ENCODE data around the gene LDB3.

DNA sequence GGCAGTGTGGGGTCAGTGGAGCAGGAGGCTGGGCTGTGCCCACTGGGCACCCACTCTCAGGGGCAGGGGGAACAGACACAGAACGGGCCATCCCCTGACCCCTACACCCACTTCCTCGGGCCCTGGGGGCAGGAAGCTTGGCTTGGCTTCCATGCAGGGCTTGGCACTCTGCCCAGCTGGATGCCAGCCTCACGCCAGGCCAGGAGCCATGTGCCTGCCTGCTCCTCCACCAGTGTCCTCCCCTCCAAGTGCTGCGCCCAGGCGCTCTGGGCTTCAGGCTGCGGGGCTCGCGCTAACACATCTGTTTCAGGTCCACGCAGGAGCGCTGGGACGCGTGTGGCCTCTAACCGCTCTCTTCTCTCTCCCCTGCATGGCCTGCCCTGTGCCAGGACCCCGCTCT lies 12.7 kb downstream of the LDB3 start:
- TF ChIP-seq, protein P1, sequence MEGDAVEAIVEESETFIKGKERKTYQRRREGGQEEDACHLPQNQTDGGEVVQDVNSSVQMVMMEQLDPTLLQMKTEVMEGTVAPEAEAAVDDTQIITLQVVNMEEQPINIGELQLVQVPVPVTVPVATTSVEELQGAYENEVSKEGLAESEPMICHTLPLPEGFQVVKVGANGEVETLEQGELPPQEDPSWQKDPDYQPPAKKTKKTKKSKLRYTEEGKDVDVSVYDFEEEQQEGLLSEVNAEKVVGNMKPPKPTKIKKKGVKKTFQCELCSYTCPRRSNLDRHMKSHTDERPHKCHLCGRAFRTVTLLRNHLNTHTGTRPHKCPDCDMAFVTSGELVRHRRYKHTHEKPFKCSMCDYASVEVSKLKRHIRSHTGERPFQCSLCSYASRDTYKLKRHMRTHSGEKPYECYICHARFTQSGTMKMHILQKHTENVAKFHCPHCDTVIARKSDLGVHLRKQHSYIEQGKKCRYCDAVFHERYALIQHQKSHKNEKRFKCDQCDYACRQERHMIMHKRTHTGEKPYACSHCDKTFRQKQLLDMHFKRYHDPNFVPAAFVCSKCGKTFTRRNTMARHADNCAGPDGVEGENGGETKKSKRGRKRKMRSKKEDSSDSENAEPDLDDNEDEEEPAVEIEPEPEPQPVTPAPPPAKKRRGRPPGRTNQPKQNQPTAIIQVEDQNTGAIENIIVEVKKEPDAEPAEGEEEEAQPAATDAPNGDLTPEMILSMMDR (IDR thresholded peaks at IDR 0.05): no peak
- no peak for TF ChIP-seq POLR2A (IDR thresholded peaks at IDR 0.05)

All from heart left ventricle (tissue), 13 donors.